HG03575 (cell line): ENCODE results near the gene SLC1A5.
"Not testable (repeated sequence)": the region's sequence is repeated elsewhere in the genome, so short reads cannot be mapped to it uniquely, and the experiment has no call there.

Experiments
- ATAC-seq: cut with Tn5 transposase; IDR thresholded peaks from one replicate; pipeline ENCODE4 v1.9.1; 2021; ENCODE audit not compliant: unreplicated experiment, insufficient number of reproducible peaks, low FRiP score; ENCODE audit errors: extremely low read depth

Gene SLC1A5

DNA sequence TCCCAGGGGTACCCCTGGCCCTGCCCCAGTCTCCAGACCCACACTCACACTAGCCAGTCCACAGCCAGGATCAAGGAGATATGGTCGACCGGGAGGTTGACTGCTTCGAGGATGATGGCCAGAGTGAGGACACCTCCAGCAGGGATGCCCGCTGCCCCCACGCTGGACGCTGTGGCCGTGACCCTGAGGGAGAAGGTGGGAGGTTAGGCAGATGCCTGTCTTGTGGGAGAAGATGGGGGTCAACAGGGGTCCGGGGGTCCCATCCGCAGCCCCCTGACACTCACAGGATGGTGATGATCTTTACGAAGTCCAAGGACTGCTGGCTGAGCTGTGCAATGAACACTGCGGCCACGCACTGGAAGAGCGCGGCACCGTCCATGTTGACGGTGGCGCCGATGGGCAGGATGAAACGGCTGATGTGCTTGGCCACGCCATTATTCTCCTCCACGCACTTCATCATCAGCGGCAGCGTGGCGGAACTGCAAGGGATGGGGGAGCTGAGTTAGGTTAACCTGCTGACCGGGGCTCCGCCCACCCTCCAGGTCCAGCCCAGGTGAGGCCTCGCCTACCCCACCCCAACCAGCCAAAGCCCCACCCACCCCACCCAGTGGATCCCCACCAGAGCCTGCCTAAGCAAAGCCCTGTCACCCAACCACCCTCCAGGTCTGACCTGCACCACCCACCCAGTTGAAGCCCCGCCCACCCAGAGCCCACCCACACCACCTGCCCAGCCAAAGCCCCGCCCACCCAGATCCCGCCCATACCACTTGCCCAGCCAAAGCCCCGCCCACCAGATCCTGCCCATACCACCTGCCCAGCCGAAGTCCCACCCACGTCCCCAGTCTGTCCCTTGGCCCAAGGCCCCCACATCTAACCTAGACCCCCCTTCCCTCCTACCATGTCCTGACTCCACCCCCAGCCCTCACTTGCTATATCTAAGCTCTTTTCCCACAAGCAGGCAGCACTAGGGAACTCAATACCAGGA is 11.2 kb downstream of the SLC1A5 start:
- ATAC-seq = no peak

DNA sequence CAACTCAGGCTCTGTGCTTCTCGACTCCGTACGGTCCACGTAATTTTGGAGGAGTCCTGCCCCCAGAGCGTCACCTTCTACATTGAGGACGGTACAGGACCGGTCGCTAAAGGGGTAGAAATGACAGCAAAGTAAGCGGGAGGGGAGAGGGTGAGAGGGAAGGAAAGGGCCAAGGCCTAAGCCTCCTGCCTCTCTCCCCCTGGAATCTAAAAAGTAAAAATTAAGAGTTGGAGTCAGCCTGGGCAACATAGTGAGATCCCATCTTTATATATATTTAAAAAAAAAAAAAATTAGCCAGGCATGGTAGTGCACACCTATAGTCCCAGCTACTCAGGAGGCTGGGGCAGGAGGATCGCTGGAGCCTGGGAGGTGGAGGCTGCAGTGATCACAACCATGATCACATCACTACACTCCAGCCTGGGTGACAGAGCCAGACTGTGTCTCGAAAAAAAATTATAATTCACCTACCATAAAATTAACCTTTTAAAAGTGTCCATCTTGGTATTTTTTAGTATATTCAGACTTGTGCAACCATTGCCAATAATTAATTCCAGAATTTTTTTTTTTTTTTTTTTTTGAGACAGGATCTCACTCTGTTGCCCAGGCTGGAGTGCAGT is 12.6 kb downstream of the SLC1A5 start:
- ATAC-seq = no peak

DNA sequence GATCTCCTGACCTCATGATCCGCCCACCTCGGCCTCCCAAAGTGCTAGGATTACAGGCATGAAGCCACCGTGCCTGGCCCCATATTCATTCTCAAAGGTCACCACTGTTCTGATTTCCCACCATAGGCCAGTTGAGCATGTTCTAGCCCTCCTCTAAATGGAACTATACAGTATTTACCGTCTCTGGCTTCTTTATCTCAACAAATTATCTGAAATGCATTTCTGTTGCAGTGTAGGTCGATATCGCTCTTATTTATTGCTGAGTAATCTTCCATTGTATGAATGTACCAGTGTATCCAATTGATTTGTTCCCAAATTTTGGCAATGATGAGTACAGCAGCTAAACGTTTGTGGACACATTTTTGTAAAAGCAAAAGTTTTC is 15.4 kb downstream of the SLC1A5 start:
- ATAC-seq = no peak

DNA sequence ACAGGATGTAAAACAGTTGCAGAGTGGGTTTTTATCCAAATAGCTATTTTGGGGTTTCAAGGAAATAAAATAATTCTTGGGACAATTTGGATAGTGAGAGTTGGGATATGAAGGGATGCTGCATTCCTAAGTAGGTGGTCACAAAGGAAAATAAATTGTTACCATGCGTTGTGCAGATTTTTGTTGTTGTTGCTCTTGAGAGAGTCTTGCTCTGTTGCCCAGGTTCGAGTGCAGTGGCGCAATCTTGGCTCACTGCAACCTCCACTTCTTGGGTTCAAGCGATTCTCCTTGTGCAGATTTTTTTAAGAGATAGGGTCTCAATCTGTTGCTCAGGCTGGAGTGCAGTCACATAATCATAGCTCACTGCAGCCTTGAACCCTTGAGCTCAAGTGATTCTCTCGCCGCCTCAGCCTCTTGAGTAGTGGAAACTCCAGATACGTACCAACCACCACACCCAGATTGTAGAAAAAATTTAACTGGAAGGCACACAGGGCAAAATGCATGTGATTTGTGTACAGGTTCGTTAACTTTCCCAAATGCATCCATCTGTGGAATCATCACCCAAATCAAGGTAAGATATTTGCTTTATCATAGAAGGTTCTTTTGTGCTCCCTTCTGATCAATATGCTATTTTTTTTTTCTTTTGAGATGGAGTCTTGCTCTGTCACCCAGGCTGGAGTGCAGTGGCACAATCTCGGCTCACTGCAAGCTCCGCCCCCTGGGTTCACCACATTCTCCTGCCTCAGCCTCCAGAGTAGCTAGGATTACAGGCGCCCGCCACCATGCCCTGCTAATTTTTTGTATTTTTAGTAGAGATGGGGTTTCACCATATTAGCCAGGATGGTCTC is 16.0 kb downstream of the SLC1A5 start:
- ATAC-seq = no peak

DNA sequence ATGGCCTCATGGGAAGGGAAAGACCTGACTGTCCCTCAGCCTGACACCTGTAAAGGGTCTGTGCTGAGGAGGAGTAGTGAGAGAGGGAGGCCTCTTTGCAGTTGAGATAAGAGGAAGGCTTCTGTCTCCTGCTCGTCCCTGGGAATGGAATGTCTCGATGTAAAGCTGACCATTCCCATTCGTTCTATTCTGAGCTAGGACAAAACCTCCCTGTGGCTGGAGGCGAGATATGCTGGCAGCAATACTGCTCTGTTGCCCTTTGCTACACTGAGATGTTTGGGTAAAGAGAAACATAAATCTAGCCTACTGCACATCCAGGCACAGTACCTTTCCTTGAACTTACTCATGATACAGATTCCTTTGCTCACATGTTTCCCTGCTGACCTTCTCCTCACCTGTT is 19.6 kb downstream of the SLC1A5 start:
- not testable (repeated sequence) for ATAC-seq

DNA sequence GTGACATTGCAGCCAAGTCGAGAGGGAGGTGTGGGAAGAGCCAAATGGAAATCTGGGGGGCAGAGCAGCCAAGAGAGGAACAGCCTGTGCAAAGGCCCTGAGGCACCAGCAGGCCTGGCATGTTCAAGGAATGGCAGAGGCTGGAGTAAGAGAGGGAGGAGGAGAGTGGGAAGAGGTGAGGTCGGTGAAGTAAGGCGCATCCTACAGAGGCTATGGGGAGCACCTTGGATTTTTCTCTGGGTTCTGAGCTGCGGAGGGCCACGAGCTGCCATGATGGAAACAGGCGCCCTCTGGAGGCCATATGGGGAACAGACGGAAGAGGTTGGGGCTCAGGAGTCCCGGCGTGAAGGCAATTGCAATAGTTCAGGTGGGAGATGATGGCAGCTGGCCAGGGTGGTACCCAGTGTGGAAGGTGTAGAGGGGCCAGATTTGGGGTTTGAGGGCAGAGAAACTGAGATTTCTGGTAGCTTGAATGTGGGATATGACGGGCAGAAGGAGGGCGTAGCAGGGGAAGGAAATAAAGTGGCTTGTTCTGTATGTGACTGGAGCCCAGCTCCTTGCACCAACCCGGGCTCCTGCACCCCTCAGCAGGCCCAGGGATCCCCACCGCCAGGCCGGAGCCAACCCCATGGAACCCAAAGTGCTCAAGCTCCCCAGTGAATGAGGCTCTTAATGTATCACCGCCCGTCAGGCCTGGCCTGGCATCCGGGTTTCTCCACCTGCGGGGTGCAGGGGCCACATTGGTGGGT is 21.7 kb downstream of the SLC1A5 start:
- no peak for ATAC-seq

DNA sequence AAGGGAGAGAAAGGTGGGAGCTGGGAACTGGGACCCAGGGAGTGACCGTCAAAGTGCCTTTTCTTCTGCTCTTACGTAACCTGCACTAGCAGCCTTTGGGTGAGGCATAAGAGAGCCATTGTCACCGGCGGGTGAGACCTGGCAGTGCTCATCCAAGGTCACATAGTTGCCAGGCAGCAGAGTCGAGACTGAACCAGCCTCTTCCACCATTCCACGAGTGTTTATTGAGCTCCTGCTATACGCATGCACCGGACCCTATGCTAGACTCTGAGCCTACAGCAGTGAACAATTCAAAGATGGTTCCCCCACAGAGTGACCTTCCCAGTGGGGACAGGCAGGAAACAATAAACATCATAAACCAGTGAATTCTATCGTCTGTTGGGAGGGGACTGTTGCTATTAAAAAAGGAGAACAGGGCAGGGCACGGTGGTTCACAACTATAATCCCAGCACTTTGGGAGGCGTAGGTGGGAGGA is 23.5 kb downstream of the SLC1A5 start:
- no peak for ATAC-seq

DNA sequence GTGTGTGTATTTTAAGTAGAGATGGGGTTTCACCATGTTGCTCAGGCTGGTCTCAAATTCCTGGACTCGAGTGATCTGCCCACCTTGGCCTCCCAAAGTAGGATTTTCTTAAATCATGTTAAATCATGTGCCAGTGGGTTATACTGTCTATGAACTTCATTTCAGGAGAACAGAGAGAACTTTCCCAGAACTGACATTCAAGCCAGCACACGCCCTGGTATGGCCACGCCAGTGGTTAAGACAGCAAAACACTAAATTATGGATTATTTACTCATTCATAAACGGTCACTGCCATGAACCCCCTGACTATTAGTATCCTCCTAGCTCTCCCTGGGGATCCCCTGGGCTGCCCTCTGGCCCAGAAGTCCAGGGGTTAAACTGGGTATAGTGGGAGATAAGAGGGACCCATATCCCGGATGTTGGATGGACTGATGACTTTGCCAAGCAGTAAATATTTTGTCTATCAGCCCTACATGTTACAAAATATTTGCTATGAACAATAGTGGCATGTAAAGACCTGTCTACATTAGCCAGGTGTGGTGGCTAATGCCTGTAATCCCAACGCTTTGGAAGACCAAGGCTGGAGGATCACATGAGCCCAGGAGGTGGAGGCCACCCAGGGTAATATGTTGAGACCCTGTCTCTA is 26.0 kb downstream of the SLC1A5 start:
- ATAC-seq = no peak

DNA sequence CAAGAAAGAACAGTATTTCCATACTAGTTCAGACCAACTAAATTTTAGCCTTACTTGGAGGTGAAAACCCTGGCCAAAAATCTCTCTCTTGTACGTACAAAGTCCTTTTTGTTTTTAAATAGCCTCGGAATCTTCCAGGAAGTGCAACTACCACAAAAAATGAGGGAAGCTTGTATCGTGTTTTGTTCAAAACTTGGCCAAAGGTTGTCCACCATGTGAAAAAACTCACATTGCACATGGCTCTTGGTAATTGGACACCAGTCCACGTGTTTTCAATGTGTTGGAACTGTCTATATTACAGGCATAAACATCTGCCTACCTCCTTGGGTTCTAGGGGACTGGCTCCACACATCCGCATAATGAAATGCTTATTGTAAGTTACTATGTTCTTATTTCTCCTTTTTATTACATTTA is 27.0 kb downstream of the SLC1A5 start:
- ATAC-seq = no peak

DNA sequence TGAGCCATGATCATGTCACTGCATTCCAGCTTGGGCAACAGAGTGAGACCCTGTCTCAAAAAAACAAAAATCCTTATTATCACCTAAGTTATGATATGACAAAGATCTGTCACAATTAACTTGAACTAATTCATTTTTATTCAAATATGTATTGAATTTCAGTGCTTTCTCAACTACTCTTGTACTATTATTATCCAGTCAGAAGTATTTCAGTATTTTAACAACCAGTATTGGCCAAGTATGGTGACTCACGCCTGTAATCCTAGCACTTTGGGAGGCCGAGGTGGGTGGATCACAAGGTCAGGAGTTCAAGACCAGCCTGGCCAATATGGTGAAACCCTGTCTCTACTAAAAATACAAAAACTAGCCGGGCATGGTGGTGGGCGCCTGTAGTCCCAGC is 27.5 kb downstream of the SLC1A5 start:
- ATAC-seq = not testable (repeated sequence)

DNA sequence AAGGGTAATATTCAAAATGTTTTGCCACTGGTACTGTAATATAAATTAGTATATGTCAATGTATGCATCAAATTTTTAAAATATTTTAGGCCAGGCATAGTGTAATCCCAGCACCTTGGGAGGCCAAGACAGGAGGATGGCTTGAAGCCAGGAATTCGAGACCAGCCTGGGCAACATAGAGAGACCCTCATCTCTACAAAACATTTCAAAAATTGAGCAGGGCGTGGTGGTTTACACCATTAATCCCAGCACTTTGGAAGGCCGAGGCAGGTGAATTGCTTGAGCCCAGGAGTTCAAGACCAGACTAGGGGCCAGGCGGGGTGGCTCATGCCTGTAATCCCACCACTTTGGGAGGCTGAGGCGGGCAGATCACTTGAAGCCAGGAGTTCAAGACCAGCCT is 28.0 kb downstream of the SLC1A5 start:
- ATAC-seq = no peak

DNA sequence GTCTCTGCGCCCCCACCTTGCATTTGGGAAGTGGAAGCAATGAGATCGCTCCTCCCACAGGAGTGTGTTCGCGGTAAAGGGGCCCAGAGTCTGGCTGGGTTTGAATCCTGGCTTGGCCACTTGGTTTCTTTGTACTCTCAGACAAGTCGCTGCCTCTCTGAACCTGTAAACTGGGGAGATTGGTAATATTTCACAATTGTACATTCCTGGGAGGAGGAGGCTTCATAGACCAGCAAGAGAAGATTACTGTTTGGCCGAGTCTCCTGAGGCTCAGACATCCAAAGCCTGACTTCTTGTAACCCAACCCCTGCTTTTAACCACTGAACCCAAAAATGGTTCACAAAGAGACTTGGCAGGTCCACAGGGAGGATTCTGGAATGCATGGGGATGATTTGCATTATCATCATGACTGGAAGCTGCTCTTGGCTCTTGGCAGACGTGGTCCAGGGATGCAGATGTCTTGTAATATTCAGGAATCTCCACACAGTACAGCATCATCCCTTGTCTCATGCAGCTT is 28.5 kb downstream of the SLC1A5 start:
- ATAC-seq = no peak

DNA sequence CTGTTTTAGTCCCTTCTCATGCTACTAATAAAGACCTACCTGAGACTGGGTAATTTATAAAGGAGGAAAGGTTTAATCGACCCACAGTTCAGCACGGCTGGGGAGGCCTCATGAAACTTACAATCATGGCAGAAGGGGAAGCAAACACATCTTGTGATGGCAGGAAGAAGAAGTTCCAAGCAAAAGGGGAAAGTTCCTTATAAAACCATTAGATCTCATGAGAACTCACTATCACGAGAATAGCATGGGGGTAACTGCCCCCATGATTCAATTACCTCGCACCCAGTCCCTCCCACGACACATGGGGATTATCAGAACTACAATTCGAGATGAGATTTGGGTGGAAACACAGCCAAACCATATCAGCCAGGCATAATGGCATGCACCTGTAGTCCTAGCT is 29.2 kb downstream of the SLC1A5 start:
- no peak for ATAC-seq

DNA sequence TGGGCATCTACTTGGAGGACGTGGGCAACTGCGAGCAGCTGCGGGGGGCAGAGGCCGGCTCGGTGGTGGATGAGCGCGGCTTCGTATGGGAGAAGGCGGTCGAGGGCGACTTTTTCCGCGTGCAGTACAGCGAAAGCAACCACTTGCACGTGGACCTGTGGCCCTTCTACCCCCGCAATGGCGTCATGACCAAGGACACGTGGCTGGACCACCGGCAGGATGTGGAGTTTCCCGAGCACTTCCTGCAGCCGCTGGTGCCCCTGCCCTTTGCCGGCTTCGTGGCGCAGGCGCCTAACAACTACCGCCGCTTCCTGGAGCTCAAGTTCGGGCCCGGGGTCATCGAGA is 31.9 kb downstream of the SLC1A5 start:
- ATAC-seq = no peak

DNA sequence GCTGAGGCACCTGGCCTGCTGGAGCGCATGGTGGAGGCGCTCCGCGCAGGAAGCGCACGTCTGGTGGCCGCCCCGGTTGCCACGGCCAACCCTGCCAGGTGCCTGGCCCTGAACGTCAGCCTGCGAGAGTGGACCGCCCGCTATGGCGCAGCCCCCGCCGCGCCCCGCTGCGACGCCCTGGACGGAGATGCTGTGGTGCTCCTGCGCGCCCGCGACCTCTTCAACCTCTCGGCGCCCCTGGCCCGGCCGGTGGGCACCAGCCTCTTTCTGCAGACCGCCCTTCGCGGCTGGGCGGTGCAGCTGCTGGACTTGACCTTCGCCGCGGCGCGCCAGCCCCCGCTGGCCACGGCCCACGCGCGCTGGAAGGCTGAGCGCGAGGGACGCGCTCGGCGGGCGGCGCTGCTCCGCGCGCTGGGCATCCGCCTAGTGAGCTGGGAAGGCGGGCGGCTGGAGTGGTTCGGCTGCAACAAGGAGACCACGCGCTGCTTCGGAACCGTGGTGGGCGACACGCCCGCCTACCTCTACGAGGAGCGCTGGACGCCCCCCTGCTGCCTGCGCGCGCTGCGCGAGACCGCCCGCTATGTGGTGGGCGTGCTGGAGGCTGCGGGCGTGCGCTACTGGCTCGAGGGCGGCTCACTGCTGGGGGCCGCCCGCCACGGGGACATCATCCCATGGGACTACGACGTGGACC is 32.4 kb downstream of the SLC1A5 start:
- ATAC-seq = no peak

DNA sequence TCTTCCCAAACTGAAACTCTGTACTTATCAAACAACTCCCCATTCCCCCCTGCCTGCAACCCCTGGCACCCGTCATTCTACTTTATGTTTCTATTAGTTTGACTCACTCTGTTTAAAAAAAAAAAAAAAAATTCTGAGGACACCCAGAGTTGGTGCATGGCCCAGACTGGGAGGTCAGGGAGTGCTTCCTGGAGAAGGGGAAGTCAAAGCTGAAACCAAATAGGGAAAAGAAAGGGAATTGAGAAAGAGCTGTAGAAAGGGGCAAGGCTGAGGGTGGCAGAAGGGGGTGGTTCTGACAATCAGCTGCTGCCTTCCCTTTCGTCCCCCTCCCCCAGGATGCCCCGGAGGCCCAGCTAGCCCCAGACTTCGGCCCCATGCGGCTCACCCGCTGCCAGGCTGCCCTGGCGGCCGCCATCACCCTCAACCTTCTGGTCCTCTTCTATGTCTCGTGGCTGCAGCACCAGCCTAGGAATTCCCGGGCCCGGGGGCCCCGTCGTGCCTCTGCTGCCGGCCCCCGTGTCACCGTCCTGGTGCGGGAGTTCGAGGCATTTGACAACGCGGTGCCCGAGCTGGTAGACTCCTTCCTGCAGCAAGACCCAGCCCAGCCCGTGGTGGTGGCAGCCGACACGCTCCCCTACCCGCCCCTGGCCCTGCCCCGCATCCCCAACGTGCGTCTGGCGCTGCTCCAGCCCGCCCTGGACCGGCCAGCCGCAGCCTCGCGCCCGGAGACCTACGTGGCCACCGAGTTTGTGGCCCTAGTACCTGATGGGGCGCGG is 33.1 kb downstream of the SLC1A5 start:
- ATAC-seq = no peak
